ENCODE results near the gene PLXNB3.
"Not testable (repeated sequence)": the region's sequence is repeated elsewhere in the genome, so short reads cannot be mapped to it uniquely, and the experiment has no call there.

PLXNB3 gene

DNA sequence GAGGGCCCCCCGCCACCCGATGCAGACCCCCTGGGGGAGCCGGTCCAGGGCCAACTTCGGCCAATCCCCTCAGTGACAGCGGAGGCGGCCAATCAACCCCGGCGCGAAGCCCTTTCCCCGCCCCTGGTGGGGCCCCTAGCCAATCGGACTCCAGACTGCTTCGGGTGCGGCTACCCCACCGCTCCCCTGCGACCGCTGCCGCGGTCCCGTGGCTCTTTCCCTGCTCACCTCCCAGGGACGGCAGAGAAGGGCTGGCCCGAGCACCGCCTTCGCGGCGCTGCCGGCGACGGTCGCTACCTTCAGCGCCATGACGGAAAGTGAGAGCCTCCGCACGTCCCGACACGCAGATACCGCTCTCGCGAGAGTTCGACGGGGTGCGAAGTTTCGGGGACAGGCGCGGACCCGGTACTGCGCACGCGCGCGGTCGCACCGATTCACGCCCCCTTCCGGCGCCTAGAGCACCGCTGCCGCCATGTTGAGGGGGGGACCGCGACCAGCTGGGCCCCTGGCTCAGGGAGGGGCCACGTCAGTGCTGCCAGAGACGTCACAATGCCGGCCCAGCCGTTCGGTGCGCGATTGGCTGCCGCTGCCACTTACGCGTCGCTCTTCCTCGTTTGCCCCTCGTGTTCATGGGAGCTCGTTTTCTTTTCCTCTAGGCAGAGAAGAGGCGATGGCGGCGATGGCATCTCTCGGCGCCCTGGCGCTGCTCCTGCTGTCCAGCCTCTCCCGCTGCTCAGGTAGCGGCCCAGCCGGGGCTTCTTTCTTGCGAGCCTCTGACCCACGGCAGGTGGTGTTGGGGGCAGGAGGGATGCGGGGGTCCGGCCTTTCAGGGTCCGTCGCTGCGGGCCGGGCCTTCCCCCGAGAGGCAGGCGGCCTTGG is 30.2 kb downstream of the PLXNB3 start, which contains the start of the genes IDH3G and SSR4:
TSS of gene IDH3G (minus strand) at position 358 of the 879 bp plus-strand sequence. CDS start at position 309, 49 bp downstream.
TSS of gene SSR4 (plus strand) at position 651 of the 879 bp plus-strand sequence. CDS start at position 671, 20 bp downstream.
- DNase-seq: peak; percentile 89

DNA sequence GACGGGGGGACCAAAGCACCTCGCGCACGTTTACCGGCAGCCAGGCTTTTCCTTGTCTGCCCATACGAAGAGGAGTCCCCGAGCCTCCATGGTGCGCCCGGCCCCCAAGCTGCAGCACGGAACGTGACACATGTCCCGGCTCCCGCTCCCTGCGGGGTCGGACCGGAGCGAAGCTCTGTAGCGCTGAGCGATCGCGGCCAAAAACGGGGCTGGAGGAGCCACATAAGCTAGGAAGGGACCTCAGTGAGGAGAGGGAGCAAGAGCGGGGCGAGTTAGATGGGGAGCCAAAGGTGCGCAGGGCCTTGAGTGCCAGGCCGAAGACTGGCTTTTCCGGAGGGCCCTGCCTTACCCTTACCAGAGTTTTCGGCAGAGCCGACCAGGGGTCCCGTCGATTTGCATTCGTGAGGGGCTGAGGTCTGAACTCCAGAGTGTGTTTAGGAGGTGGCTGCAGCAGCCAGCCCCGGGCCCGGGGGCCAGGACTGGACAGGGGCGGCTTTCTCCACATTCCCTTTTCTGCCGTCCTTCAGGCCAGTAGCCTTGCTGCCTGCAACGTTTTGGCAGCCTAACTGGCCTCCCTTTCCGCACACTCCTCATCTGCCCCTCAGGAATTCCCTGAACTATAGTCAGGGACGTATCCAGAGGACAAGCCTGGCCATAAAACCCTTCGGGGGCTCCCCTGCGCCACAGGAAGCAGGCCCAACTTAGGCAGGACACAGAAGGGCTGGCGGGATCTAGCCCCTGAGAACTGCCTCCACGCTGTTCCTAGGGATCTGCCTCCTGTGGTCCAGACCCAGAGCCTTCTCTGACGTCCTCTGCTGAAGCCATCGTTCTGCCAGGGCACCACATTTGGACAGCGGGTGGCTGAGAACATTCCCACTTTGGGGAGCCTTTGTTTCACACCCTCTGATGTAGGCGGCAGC is 31.1 kb downstream of the PLXNB3 start:
- no peak for DNase-seq

GRCh38 chrX:153797415-153798015 is 33.5 kb downstream of the PLXNB3 start:
- no peak for DNase-seq

GRCh38 chrX:153799326-153799725 is 35.3 kb downstream of the PLXNB3 start:
- DNase-seq: no peak

DNA sequence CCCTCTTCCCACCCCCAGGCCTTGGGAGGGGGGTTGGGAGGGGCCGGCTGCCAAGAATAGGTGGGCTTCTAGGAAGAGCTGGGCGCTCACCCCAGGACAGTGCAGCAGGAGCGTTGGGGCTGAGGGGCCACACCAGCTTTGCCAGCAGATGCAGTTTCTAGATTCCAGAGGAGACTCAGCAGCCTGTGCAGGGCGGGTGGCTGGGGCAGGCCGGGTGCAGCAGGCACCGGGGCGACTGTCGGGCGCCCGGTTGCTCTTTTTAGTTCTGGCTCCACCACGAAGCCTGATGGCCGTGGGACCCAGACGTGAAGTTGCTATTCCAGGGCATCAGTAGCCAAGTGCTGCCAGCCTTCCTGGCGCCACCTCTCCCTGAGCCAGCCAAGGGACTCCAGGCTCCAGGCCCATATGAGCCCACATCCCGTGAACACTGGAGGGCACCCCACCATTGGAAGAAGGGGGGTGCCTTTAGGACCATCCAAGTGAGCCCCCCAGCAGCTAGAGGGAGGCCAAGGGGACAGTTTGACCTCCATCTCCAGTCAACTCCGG is 36.2 kb downstream of the PLXNB3 start:
- DNase-seq: no peak

- DNase-seq: no peak
Observed at GRCh38 chrX:153800746-153801145, 36.7 kb downstream of the PLXNB3 start.

GRCh38 chrX:153801669-153802068 is 37.6 kb downstream of the PLXNB3 start:
- DNase-seq: no peak

GRCh38 chrX:153802513-153803045 is 38.5 kb downstream of the PLXNB3 start:
- DNase-seq: no peak

DNA sequence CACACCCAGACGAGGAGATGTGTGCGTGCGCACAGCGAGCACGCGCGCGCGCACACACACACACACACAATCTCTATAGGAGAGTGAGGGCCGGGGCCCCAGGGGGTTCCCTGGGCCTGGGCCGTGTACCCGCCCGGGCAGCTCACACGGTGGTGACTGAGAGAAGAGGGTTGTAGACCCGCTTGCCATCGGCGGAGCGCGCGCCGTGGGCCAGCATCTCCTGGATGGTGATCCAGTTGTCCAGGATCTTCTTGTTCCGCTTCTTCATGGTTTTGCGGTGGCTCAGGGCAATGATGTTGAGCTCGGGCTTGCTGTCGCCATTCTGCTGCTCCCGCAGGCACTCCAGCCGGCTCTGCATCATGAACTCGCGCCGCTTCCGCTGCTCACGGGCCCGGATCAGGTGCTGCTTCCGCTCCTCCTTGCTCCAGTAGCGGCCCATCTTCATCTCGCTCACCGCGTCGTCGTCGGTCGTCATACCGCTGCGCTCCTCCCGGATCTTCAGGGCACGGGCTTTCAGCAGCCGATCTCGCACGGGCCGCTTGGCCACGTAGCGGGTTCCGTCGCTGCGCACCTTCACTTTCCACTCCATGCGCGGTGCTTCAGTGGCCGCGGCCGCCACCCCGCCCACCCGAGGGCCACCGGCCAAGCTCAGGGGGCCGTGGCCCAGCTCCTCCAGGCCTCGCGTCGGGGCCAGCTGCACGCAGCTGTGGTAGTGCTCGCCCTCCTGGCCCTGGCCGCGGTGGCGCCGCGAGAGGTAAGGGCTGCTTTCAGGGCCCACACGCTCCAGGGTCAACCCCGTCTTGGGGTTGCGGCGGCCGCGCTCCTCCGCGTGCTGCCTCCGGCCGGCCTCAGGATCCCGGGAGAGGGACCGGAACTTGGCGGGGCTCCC is 39.4 kb downstream of the PLXNB3 start:
- DNase-seq: no peak

DNA sequence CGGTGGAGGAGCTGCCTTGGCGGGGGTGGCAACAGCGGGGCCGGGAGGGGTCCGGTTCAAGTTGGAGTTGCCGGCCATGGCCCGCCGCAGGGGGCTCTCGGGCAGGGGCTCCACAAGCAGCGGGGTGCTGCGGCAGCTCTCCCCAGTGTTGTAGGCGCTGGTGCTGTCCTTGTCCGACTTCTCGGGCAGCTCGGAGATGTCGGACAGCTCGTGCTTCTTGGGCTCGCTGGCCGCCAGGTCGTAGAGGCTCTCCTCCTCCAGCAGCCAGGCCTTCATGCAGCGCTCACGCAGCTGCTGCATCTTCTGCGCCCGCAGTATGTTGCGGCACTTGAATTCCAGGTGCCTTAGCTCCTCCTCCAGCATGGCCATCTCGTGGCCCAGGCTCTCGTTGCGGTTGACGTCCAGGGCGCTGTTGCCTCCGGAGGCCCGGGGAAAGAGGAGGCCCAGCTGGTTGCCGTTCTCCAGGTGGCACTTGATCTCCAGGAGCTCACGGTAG is 40.1 kb downstream of the PLXNB3 start:
- DNase-seq: no peak

DNA sequence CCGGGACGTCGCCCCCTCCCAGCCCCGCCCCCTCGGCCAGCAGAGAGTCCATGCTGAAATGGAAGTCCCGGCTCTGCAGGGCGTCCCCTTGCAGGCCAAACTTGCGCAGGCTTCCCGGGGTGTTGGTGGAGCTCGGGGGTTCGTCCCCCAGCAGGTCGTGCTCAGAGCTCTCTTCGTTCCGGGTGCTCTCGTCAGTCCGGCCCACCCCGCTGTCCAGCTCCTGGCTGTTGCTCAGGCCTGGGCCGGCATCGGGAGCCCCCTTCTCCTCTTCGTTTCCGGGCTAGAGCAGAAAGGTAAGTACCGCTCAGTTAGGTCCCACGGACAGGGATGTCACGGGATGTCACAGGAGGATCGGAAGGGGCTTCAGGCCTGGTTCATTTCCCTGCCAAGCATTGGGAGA is 40.6 kb downstream of the PLXNB3 start:
- no peak for DNase-seq

GRCh38 chrX:153805436-153805835 is 41.4 kb downstream of the PLXNB3 start:
- DNase-seq: no peak

DNA sequence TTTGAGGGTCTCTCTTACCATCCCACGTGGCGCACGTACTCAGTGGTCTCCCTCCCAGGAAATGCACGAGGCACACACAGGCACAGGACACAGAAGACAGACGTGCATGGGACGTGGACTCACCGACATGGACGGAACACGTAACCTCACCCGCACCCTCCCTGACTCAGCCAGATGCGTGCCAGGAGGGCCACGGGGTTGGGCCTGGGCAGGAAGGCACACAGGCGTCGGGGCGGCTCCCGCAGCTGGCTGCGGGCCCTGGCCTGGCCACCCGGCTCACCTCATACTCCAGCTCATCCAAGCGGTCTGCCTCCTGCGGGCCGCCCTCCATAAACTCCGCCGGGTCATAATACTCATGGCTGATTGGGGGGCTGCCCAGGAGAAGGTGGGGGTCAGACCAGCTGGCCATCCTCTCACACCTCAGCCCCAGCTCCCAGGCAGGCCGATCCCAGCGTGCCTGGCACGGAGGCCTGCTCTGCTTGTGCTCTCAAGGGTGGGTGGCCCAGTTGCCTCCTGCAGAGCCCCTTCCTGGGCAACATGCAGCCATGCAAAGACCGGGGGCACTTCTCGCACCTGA is 43.0 kb downstream of the PLXNB3 start:
- no peak for DNase-seq

DNA sequence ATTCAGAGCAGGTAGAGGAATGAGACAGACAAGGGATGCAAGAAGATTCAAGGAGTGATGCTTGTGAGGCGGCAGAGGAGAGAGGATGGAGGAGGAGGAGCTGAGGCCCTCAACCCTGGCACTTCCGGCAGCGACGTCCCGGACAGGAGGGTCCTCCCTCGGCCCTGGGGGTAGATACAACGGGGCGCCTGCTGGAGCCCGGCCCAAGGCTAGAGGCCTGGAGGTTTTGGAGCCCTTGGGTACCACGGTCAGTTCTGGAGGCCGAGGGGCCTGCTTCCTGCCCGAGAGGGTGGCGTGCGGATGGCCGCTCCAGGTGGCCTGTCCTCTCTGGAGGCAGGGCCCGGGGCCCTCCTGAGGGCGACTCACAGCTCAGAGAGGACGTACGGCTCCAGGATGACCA is 43.9 kb downstream of the PLXNB3 start:
- no peak for DNase-seq

DNA sequence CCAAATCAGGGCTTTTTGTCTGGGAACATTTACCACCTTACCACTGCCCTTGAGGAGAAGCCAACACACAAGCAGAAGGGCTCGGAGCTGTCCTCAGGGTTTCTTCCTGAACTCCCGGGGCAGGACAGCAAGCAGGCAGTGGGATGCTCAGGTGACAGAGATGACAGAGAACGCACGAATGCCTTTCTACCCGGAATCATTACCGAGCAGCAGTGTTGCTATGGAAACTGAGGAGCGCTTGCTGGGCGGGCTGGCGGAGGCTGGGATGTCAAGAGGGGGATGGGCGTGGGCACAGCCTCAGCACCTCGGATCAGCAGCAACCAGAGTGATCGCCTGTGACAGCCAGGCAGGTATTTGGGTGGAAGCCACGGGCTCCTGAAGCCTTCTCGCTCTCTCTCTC is 48.2 kb downstream of the PLXNB3 start:
- DNase-seq: no peak

GRCh38 chrX:153813161-153813560 is 49.1 kb downstream of the PLXNB3 start:
- no peak for DNase-seq

- no peak for DNase-seq
Observed at GRCh38 chrX:153814591-153815315, 50.7 kb downstream of the PLXNB3 start.

- no peak for DNase-seq
Observed at GRCh38 chrX:153816831-153817690, 53.0 kb downstream of the PLXNB3 start.

DNA sequence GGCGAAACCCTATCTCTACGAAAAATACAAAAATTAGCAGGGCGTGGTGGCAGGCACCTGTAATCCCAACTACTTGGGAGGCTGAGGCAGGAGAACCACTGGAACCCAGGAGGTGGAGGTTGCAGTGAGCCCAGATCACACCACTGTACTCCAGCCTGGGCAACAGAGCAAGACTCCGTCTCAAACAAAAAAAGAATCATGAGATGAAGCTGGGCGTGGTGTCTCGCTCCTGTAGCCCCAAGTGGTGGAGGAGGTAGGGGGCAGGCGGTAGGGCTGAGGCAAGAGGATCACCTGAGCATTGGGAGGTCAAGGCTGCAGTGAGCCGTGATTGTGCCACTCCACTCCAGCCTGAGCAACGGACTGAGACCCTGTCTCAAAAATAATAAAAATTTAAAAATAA is 54.0 kb downstream of the PLXNB3 start:
- not testable (repeated sequence) for DNase-seq

All from NCI-H1436 treated with DMSO at 0.1 percent for 48 hours (cell line).